ENCODE results near the gene BRAP. TPM values are rescaled to one million over a fixed set of nuclear protein-coding genes. Genes with fewer than 3 reads are reported as not detected.
"Not testable (repeated sequence)": the region's sequence is repeated elsewhere in the genome, so short reads cannot be mapped to it uniquely, and the experiment has no call there.

The BRAP gene
- total RNA-seq, 1 experiment from 2014 or later, result 24.7 TPM

DNA sequence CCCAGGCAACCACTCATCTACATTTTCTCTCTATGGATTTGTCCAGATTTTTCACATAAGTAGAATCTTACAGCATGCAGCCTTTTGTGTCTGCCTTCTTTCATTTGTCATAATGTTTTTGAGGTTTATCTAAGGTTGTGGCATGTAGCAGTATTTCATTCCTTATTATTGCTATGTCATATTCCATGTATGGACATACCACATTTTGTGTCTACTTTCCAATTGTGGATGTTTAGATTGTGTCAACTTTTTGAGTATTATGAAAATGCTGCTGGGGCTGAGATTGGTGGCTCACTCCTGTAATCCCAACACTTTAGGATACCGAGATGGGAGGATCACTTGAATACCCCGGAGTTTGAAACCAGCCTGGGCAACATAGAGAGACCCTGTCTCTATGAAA, 83.4 kb downstream of the BRAP start:
- BruUV-seq (replicated peaks), result no TSS peak
- DNase-seq, result no peak
- no peaks in the 10 kb centered on the region for H3K9me3 ChIP-seq (ENCODE audit: low read length)
- H3K27me3 ChIP-seq (ENCODE audit: low read length), result no peaks in the 10 kb centered on the region
- H3K4me1 ChIP-seq (ENCODE audit: insufficient read depth, low read length), result peaks cover 6% of the 10 kb centered on the region
- H3K4me2 ChIP-seq (ENCODE audit: low read length), result no peak overlapping the region
- no peaks in the 10 kb centered on the region for H4K20me1 ChIP-seq (ENCODE audit: low read length)
- no peaks in the 10 kb centered on the region for H3K9me2 ChIP-seq (replicated peaks; ENCODE audit: low read length)
- H3K36me3 ChIP-seq (ENCODE audit: low read depth, low read length), result no peaks in the 10 kb centered on the region
- CTCF ChIA-PET, result no interaction called here
- no peak overlapping the region for H3K9ac ChIP-seq (ENCODE audit: low read length)
- no peak for ATAC-seq
- H3K79me2 ChIP-seq (ENCODE audit: low read length), result peaks cover 27% of the 10 kb centered on the region
- POLR2A ChIA-PET (ENCODE audit: unreplicated experiment), result no interaction called here
- TF ChIP-seq CTCF (conservative IDR thresholded peaks at IDR 0.05; ENCODE audit: low read depth, low read length) (no peak), EZH2 (IDR thresholded peaks at IDR 0.05; ENCODE audit: low read length, unreplicated experiment) (no peak), EZH2phosphoT487 (IDR thresholded peaks at IDR 0.05; ENCODE audit: borderline replicate concordance, low read length) (no peak)
- H3K4me3 ChIP-seq (ENCODE audit: low read length), result no peak overlapping the region
- intact Hi-C loops (cut with micrococcal nuclease), result no loop called here
- H3K27ac ChIP-seq (ENCODE audit: low read length), result no peak overlapping the region
- no peaks in the 10 kb centered on the region for H3F3A ChIP-seq (ENCODE audit: low read length, unreplicated experiment)
- H2AFZ ChIP-seq (ENCODE audit: low read length), result no peak overlapping the region

GRCh38 chr12:111600986-111601385, 84.8 kb downstream of the BRAP start:
- H3K36me3 ChIP-seq (ENCODE audit: low read depth, low read length); H3K9me2 ChIP-seq (replicated peaks; ENCODE audit: low read length); POLR2A ChIA-PET (ENCODE audit: unreplicated experiment); H3K4me3 ChIP-seq (ENCODE audit: low read length); intact Hi-C loops (cut with micrococcal nuclease); BruUV-seq (replicated peaks); H3K9ac ChIP-seq (ENCODE audit: low read length); H3K9me3 ChIP-seq (ENCODE audit: low read length); H3F3A ChIP-seq (ENCODE audit: low read length, unreplicated experiment); DNase-seq; H3K4me2 ChIP-seq (ENCODE audit: low read length); H3K27ac ChIP-seq (ENCODE audit: low read length); ATAC-seq; H4K20me1 ChIP-seq (ENCODE audit: low read length); CTCF ChIA-PET; H2AFZ ChIP-seq (ENCODE audit: low read length); H3K27me3 ChIP-seq (ENCODE audit: low read length): not testable (repeated sequence)
- Histone ChIP-seq H3K4me1 (ENCODE audit: insufficient read depth, low read length) (peaks cover 16% of the 10 kb centered on the region), H3K79me2 (ENCODE audit: low read length) (peaks cover 40% of the 10 kb centered on the region)

- Histone ChIP-seq H3K4me2 (ENCODE audit: low read length) (peak overlapping the region; percentile 90), H4K20me1 (ENCODE audit: low read length) (peaks cover 9% of the 10 kb centered on the region; the same call in 1 of the 2 replicates), H3K27me3 (ENCODE audit: low read length) (no peaks in the 10 kb centered on the region), H3K27ac (ENCODE audit: low read length) (peak overlapping the region; percentile 77), H3F3A (ENCODE audit: low read length, unreplicated experiment) (no peaks in the 10 kb centered on the region), H3K36me3 (ENCODE audit: low read depth, low read length) (no peaks in the 10 kb centered on the region), H3K9me3 (ENCODE audit: low read length) (no peaks in the 10 kb centered on the region), H2AFZ (ENCODE audit: low read length) (peak overlapping the region; percentile 90), H3K9ac (ENCODE audit: low read length) (peak overlapping the region; percentile 81), H3K79me2 (ENCODE audit: low read length) (peaks cover 48% of the 10 kb centered on the region), H3K4me1 (ENCODE audit: insufficient read depth, low read length) (peaks cover 22% of the 10 kb centered on the region), H3K4me3 (ENCODE audit: low read length) (peak overlapping the region; percentile 87), H3K9me2 (replicated peaks; ENCODE audit: low read length) (no peaks in the 10 kb centered on the region)
- intact Hi-C loops (cut with micrococcal nuclease), result no loop called here
- TF ChIP-seq EZH2 (IDR thresholded peaks at IDR 0.05; ENCODE audit: low read length, unreplicated experiment), result no peak
- TF ChIP-seq EZH2phosphoT487 (IDR thresholded peaks at IDR 0.05; ENCODE audit: borderline replicate concordance, low read length), result no peak
- TF ChIP-seq CTCF (conservative IDR thresholded peaks at IDR 0.05; ENCODE audit: low read depth, low read length), result no peak
- no peak for DNase-seq
- ATAC-seq, result no peak; the same call in 1 of the 2 replicates
- ChIA-PET CTCF (no interaction called here), POLR2A (ENCODE audit: unreplicated experiment) (no interaction called here)
- no TSS peak for BruUV-seq (replicated peaks)
These were observed 85.5 kb downstream of the BRAP start for GRCh38 chr12:111600205-111600642.
